Heart right ventricle (tissue), 16 donors: ENCODE data around the gene RAC3. TPM values are rescaled to one million over a fixed set of nuclear protein-coding genes. Genes with fewer than 3 reads are reported as not detected.
A peak's percentile ranks its signal among the peaks of the same experiment; 100 is the strongest.

ENCODE experiments used
- ATAC-seq, 8 donors: fragments of 200-7000 bp; cut with Tn5 transposase; one replicate each; pipeline ENCODE4 v1.9.1; 2020; ENCODE audit warnings: mild to moderate bottlenecking in 8 of 8, moderate library complexity in 8 of 8, moderate number of reproducible peaks in 1 of 8
- DNase-seq, 2 donors: peaks; one replicate each; pipeline ENCODE4 v3.0.0-alpha.2; 2020
- H3K27ac ChIP-seq, 10 donors: fragments of 200-600 bp; sonication (generic) in 2 of 10; one replicate each; pipeline versions ENCODE4 v1.5.0 to v1.8.0; 2020 to 2022; ENCODE audit warnings: mild to moderate bottlenecking in 3 of 10
- H3K27me3 ChIP-seq, 7 donors: fragments of 200-600 bp; one replicate each; pipeline ENCODE4 v1.8.0; 2021 to 2022; ENCODE audit warnings: mild to moderate bottlenecking in 2 of 7
- H3K36me3 ChIP-seq, 9 donors: fragments of 200-600 bp; sonication (generic) in 1 of 9; one replicate each; pipeline versions ENCODE4 v1.5.0 to v1.8.0; 2020 to 2022; ENCODE audit warnings: mild to moderate bottlenecking in 2 of 9
- H3K4me1 ChIP-seq, 9 donors: fragments of 200-600 bp; sonication (generic) in 1 of 9; one replicate each; pipeline versions ENCODE4 v1.5.0 to v1.8.0; 2020 to 2022; ENCODE audit warnings: mild to moderate bottlenecking in 4 of 9
- H3K4me3 ChIP-seq, 10 donors: fragments of 200-600 bp; sonication (generic) in 2 of 10; one replicate each; pipeline versions ENCODE4 v1.5.0 to v1.8.0; 2020 to 2022; ENCODE audit warnings: mild to moderate bottlenecking in 7 of 10, moderate library complexity in 2 of 10
- H3K9me3 ChIP-seq, 11 donors: fragments of 200-600 bp in 10 of 11; sonication (generic) in 2 of 11; one replicate each; pipeline versions ENCODE4 v1.5.0 to v1.8.0; 2013 to 2022; ENCODE audit warnings: mild to moderate bottlenecking in 2 of 11, control low read depth in 1 of 11, moderate library complexity in 1 of 11
- CTCF ChIP-seq, 9 donors: fragments of 200-600 bp; sonication (generic) in 2 of 9; IDR thresholded peaks; one replicate each; pipeline versions ENCODE4 v1.5.0 to v1.8.0; 2021 to 2022; ENCODE audit warnings: antibody characterized with exemption in 9 of 9, mild to moderate bottlenecking in 5 of 9, moderate library complexity in 1 of 9
- WGBS, 2 donors: extraction: QIAGEN DNeasy Blood & Tissue Kit; methylation state at CpG; one replicate each; pipeline ENCODE4 v1.1.7; 2013; ENCODE audit warnings: inconsistent platforms in 1 of 2; 5-methylcytosine and 5-hydroxymethylcytosine counted together
- intact Hi-C, 10 donors: fragments of 100-400 bp; cut with DNase I; formaldehyde crosslinking; loops; one replicate each; pipeline versions ENCODE4 v1.11.1 to v1.14.2; 2022
- polyA plus RNA-seq, 2 donors: library from polyadenylated mRNA; stranded (reverse); fragments of 200-250 nt; gene quantifications; one replicate each; pipeline ENCODE4 v1.2.3, GENCODE V29; 2013
- total RNA-seq, 10 donors: library from RNA; stranded (reverse); fragmentation: NEBNext Ultra II Directional in 3 of 10; extraction: Animal tissue kit (Norgen Biotek cat#: 25700) in 3 of 10; gene quantifications; one replicate each; pipeline versions ENCODE4 v1.2.1 to v1.2.4, GENCODE V29; 2021 to 2023
- donor health status: Arrhythmogenic right ventricular cardiomyopathy.
- donor health status: ischemic (EF 13 %, LVEDD 7.1; RV severe dilation, severe dysfunction).
- donor health status: healthy with polysubstance abuse.
- donor health status: DM: no; HTN: yes; CAD: no.
- donor health status: DM: no; HTN: no; CAD: no.
- donor health status: ischemic (EF 25% LVEDD 6.9; RV normal size, moderate dysfunction).
- donor health status: ischemic (EF 25% LVEDD 5.7; RV mildly dilated, moderate dysfunction).
- donor health status: healthy.
- donor health status: DM: yes; HTN: yes; CAD: no.
- donor health status: Ischemic cardiomyopathy.
- donor health status: ischemic (EF 35%, LVEDD 5.7; RV mildly dilated, moderate dysfunction).
- donor health status: nonischemic (EF 11% LVEDD 7.7; RV severe dilation, severe dysfunction).
- donor health status: DM: yes; HTN: yes; CAD: no.
- donor health status: PGD.
- donor health status: ischemic (EF 29% LVEDD 5.4; RV normal size, mild dysfunction).
- donor health status: nonischemic (EF 23%, LVEDD 6.1; RV moderate dilation, normal function).

RAC3 gene
- total and polyA plus RNA-seq, 12 donors, result 0.82 to 3.3 (median 1.1) TPM

- WGBS, 2 donors, result 88 to 91% methylated on average over 30 of the region's 30 CpGs
These were observed 25.7 kb upstream of the RAC3 start for GRCh38 chr17:82005701-82006348.

GRCh38 chr17:82006468-82007227 lies 24.8 kb upstream of the RAC3 start:
- intact Hi-C loops, result loop anchor here in 1 of 10 donors (5.0 kb wide), 1 partner anchor 39 kb away; no protein-coding TSS in a partner anchor
- Histone ChIP-seq H3K4me3 (no peak overlapping the region), H3K27me3 (no peaks in the 10 kb centered on the region), H3K9me3 (no peaks in the 10 kb centered on the region), H3K27ac (peak overlapping the region in 3 of 10 donors; percentile 30 to 40 (median 39)), H3K36me3 (peaks cover 0 to 5% (median 0%) of the 10 kb centered on the region in 9 donors), H3K4me1 (peaks cover 10 to 56% (median 33%) of the 10 kb centered on the region in 9 donors)
- 57 to 64% methylated on average over 23 to 24 of the region's 24 CpGs for WGBS, 2 donors
- DNase-seq (peak in 1 of 2 donors; percentile 50), ATAC-seq (peak in 7 of 8 donors; percentile 5 to 72 (median 33))
- TF ChIP-seq CTCF (IDR thresholded peaks at IDR 0.05), result no peak

More at GRCh38 chr17:82005701-82006348, 25.7 kb upstream of the RAC3 start:
- Histone ChIP-seq H3K4me1 (peaks cover 10 to 56% (median 33%) of the 10 kb centered on the region in 9 donors), H3K27ac (no peak overlapping the region), H3K9me3 (no peaks in the 10 kb centered on the region), H3K27me3 (no peaks in the 10 kb centered on the region), H3K4me3 (no peak overlapping the region), H3K36me3 (no peaks in the 10 kb centered on the region)
- ATAC-seq, result no peak
- TF ChIP-seq CTCF (IDR thresholded peaks at IDR 0.05), result no peak
- intact Hi-C loops, result loop anchor here in 1 of 10 donors (5.0 kb wide), 1 partner anchor 39 kb away; no protein-coding TSS in a partner anchor
- DNase-seq, result no peak

GRCh38 chr17:82007228-82007494 lies 24.3 kb upstream of the RAC3 start:
- no peak for TF ChIP-seq CTCF (IDR thresholded peaks at IDR 0.05)
- ATAC-seq (no peak), DNase-seq (no peak)
- H3K27ac ChIP-seq, result peak overlapping the region in 1 of 10 donors; percentile 9
- no peak overlapping the region for H3K4me3 ChIP-seq
- no peaks in the 10 kb centered on the region for H3K27me3 ChIP-seq
- 81 to 85% methylated on average over 6 of the region's 6 CpGs for WGBS, 2 donors
- no peaks in the 10 kb centered on the region for H3K9me3 ChIP-seq
- peaks cover 0 to 9% (median 0%) of the 10 kb centered on the region in 9 donors for H3K36me3 ChIP-seq
- intact Hi-C loops, result loop anchor here in 1 of 10 donors (5.0 kb wide), 1 partner anchor 40 kb away; no protein-coding TSS in a partner anchor
- H3K4me1 ChIP-seq, result peaks cover 10 to 56% (median 33%) of the 10 kb centered on the region in 9 donors

GRCh38 chr17:82007495-82008257 lies 23.8 kb upstream of the RAC3 start:
- DNase-seq (no peak), ATAC-seq (peak in 2 of 8 donors; percentile 1 to 3)
- Histone ChIP-seq H3K27me3 (no peaks in the 10 kb centered on the region), H3K9me3 (no peaks in the 10 kb centered on the region), H3K4me3 (no peak overlapping the region), H3K36me3 (peaks cover 0 to 14% (median 0%) of the 10 kb centered on the region in 9 donors), H3K27ac (no peak overlapping the region), H3K4me1 (peaks cover 12 to 59% (median 36%) of the 10 kb centered on the region in 9 donors)
- intact Hi-C loops, result loop anchor here in 1 of 10 donors (5.0 kb wide), 1 partner anchor 40 kb away; no protein-coding TSS in a partner anchor
- WGBS, 2 donors, result 79 to 83% methylated on average over 30 of the region's 30 CpGs
- TF ChIP-seq CTCF (IDR thresholded peaks at IDR 0.05), result peak in 1 of 9 donors; percentile 15
